GM06990 (cell line): ENCODE results near the gene MDM4.

Source experiments
- DNase-seq: peaks from one replicate; pipeline ENCODE4 v3.0.0-alpha.2; 2011; ENCODE audit not compliant: insufficient read length; ENCODE audit errors: extremely low read depth
- H3K27me3 ChIP-seq: replicated peaks from 2 replicates; pipeline ENCODE4 v1.6.0; 2011; ENCODE audit warnings: low read length; ENCODE audit not compliant: control insufficient read depth, insufficient read depth
- H3K36me3 ChIP-seq: 2 replicates; pipeline ENCODE4 v1.5.1; 2011; ENCODE audit warnings: low read length; ENCODE audit not compliant: control insufficient read depth, insufficient read depth
- H3K4me3 ChIP-seq: replicated peaks from 2 replicates; pipeline ENCODE4 v1.5.1; 2011; ENCODE audit warnings: low read depth, mild to moderate bottlenecking, control low read depth, low read length
- CTCF ChIP-seq: IDR thresholded peaks from 2 replicates; pipeline ENCODE4 v1.5.1; 2011; ENCODE audit warnings: low read length, control low read depth, mild to moderate bottlenecking, inconsistent platforms; ENCODE audit not compliant: insufficient read depth, poor library complexity, severe bottlenecking

MDM4 gene

GRCh38 chr1:204571128-204571527, 54.9 kb downstream of the MDM4 start:
- Histone ChIP-seq H3K27me3 (no peaks in the 10 kb centered on the region), H3K4me3 (no peak overlapping the region), H3K36me3 (peaks cover 12% of the 10 kb centered on the region)
- no peak for DNase-seq
- no peak for TF ChIP-seq CTCF

- H3K36me3 ChIP-seq = peaks cover 12% of the 10 kb centered on the region
- no peak for DNase-seq
- no peaks in the 10 kb centered on the region for H3K27me3 ChIP-seq
- H3K4me3 ChIP-seq = no peak overlapping the region
- no peak for TF ChIP-seq CTCF
Measured at GRCh38 chr1:204571631-204572030, 55.4 kb downstream of the MDM4 start.

DNA sequence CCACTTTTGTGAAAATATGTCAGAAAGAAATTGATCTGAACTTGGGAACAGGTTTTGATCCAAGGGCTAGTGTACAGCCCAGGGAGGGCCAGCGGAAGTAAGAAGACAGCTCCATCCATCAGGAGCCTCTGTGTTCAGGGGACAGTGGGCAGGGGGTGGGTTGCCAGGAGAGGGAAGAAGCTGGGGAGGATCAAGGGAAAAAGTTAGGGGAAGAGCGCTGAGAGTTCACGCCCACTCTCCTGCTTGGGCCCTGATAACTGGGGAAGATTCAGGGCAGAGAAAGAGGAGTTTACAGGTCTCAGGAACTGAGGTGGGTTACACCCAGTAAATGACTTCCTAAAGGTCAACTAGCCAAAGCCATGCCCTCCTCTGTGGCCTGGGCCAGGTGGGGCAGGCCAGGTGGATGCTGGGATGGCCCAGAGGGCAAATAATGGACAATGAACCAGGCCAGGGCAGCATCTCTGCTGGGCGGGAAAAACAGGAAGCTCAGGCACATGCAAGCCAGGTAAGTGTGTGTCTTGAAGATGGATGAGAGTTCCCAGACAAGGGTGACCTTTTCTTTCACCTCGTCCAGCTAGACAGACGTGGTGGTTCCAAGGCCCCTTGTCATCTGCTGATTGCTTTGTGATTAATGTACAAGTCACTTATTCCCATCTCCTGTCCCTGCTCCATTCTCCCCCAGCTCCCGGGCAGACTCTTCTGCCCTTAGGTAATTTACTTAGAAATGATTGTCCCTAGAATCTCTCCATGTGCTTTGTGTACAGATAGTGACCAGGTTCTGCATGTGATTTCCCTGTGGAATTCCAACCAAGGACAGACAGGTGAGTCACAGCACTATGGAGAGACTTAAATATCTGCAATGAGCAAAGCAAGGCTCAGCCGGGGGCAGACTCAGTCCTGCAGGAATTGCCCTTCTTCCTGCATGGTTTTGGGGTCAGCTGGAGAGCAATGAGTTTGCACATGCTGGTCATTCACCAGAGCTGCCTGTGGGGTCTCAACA, 57.0 kb downstream of the MDM4 start:
- DNase-seq = no peak
- H3K4me3 ChIP-seq = no peak overlapping the region
- H3K36me3 ChIP-seq = peaks cover 12% of the 10 kb centered on the region
- TF ChIP-seq CTCF = no peak
- H3K27me3 ChIP-seq = no peaks in the 10 kb centered on the region

- no peak for DNase-seq
- H3K27me3 ChIP-seq = no peaks in the 10 kb centered on the region
- TF ChIP-seq CTCF = no peak
- H3K4me3 ChIP-seq = no peak overlapping the region
- H3K36me3 ChIP-seq = peaks cover 8% of the 10 kb centered on the region
Measured at GRCh38 chr1:204574016-204574864, 58.0 kb downstream of the MDM4 start.

DNA sequence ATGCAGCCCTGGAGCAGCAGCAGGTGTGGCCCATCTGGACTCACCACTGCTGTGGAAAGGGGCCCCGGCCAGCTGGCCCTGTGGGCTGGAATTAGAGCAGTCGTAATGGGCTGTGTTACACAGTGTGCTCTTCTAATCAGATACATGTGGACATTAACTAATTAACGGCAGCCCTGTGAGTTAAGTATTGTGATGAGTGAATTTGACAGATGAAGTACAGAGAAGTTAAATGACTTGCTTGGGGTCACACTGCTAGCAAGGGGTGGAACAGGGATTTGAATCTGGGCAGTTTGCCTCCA, 58.6 kb downstream of the MDM4 start:
- H3K36me3 ChIP-seq = peaks cover 8% of the 10 kb centered on the region
- DNase-seq = no peak
- no peak for TF ChIP-seq CTCF
- H3K27me3 ChIP-seq = no peaks in the 10 kb centered on the region
- H3K4me3 ChIP-seq = no peak overlapping the region
